Progenitor cell of endocrine pancreas (in vitro differentiated cells): ENCODE results near the gene CATSPERZ. TPM values are rescaled to one million over a fixed set of nuclear protein-coding genes. Genes with fewer than 3 reads are reported as not detected.

ENCODE experiments used
- DNase-seq: peaks from one replicate; pipeline ENCODE4 v3.0.0; 2021; ENCODE audit warnings: low spot score; ENCODE audit not compliant: unreplicated experiment
- H3K27ac Mint-ChIP-seq: 2 replicates; pipeline ENCODE4 v1.8.0; 2021; ENCODE audit warnings: mild to moderate bottlenecking, moderate library complexity, mixed read lengths
- H3K27me3 Mint-ChIP-seq: 2 replicates; pipeline ENCODE4 v1.8.0; 2021; ENCODE audit warnings: mixed read lengths
- H3K36me3 Mint-ChIP-seq: 2 replicates; pipeline ENCODE4 v1.8.0; 2022; ENCODE audit warnings: mixed read lengths; ENCODE audit not compliant: insufficient read depth
- H3K4me1 Mint-ChIP-seq: 2 replicates; pipeline ENCODE4 v1.8.0; 2021; ENCODE audit warnings: low read depth, mixed read lengths
- H3K4me3 Mint-ChIP-seq: 2 replicates; pipeline ENCODE4 v1.8.0; 2021; ENCODE audit warnings: low read depth, mild to moderate bottlenecking, moderate library complexity, mixed read lengths
- H3K9me3 Mint-ChIP-seq: 2 replicates; pipeline ENCODE4 v1.8.0; 2021; ENCODE audit warnings: low read depth, mixed read lengths
- total RNA-seq: library from RNA; stranded (reverse); gene quantifications from 2 replicates; pipeline ENCODE4 v1.2.1, GENCODE V29; 2021
- TF ChIP-seq, protein P1 (sequence below): fragments of 200-600 bp; sonication (generic); IDR thresholded peaks from one replicate; pipeline ENCODE4 v1.5.0; 2021; ENCODE audit warnings: antibody characterized with exemption, mild to moderate bottlenecking; ENCODE audit not compliant: unreplicated experiment

CATSPERZ gene
- total RNA-seq, 1 donor from 2014 or later = not detected

- no peaks in the 10 kb centered on the region for H3K4me1 Mint-ChIP-seq
- no peak overlapping the region for H3K4me3 Mint-ChIP-seq
- H3K27ac Mint-ChIP-seq = no peak overlapping the region
- TF ChIP-seq, protein P1, sequence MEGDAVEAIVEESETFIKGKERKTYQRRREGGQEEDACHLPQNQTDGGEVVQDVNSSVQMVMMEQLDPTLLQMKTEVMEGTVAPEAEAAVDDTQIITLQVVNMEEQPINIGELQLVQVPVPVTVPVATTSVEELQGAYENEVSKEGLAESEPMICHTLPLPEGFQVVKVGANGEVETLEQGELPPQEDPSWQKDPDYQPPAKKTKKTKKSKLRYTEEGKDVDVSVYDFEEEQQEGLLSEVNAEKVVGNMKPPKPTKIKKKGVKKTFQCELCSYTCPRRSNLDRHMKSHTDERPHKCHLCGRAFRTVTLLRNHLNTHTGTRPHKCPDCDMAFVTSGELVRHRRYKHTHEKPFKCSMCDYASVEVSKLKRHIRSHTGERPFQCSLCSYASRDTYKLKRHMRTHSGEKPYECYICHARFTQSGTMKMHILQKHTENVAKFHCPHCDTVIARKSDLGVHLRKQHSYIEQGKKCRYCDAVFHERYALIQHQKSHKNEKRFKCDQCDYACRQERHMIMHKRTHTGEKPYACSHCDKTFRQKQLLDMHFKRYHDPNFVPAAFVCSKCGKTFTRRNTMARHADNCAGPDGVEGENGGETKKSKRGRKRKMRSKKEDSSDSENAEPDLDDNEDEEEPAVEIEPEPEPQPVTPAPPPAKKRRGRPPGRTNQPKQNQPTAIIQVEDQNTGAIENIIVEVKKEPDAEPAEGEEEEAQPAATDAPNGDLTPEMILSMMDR = no peak
- DNase-seq = no peak
- no peaks in the 10 kb centered on the region for H3K36me3 Mint-ChIP-seq
- H3K9me3 Mint-ChIP-seq = no peaks in the 10 kb centered on the region
- H3K27me3 Mint-ChIP-seq = peaks cover 30% of the 10 kb centered on the region
These were observed 42.9 kb downstream of the CATSPERZ start for GRCh38 chr11:64342869-64343745.

DNA sequence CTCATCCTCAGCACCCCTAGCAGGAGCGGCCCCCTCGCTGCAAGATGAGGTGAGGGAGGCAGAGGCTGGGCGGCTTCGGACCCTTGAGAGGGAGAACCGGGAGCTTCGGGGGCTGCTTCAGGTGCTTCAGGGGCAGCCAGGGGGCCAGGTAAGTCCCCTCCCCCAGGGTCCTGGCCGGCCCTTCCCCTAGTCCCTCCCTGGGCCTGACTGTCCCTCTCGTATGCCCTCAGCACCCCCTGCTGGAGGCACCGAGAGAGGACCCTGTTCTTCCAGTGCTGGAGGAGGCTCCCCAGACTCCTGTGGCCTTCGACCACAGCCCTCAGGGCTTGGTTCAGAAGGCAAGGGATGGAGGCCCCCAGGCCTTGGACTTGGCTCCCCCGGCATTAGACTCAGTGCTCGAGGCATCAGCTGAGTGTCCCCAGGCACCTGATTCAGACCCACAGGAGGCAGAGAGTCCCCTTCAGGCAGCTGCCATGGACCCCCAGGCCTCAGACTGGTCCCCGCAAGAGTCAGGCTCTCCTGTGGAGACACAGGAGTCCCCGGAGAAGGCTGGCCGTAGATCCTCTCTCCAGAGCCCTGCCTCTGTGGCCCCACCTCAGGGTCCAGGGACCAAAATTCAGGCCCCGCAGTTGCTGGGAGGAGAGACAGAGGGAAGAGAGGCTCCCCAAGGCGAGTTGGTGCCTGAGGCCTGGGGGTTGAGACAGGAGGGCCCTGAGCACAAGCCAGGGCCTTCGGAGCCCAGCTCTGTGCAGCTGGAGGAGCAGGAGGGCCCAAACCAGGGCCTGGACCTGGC is 43.8 kb downstream of the CATSPERZ start:
- no peak overlapping the region for H3K27ac Mint-ChIP-seq

GRCh38 chr11:64344787-64345186 is 44.6 kb downstream of the CATSPERZ start:
- Mint-ChIP-seq H3K9me3 (no peaks in the 10 kb centered on the region), H3K4me1 (no peaks in the 10 kb centered on the region), H3K36me3 (no peaks in the 10 kb centered on the region), H3K4me3 (no peak overlapping the region), H3K27ac (no peak overlapping the region), H3K27me3 (peaks cover 17% of the 10 kb centered on the region)
- DNase-seq = no peak
- TF ChIP-seq, protein P1 = no peak

More for the DNA sequence above, 43.8 kb downstream of the CATSPERZ start:
- Mint-ChIP-seq H3K27me3 (peaks cover 26% of the 10 kb centered on the region), H3K4me3 (no peak overlapping the region), H3K9me3 (no peaks in the 10 kb centered on the region), H3K4me1 (no peaks in the 10 kb centered on the region), H3K36me3 (no peaks in the 10 kb centered on the region)
- DNase-seq = no peak
- TF ChIP-seq, protein P1 = peak; percentile 32

DNA sequence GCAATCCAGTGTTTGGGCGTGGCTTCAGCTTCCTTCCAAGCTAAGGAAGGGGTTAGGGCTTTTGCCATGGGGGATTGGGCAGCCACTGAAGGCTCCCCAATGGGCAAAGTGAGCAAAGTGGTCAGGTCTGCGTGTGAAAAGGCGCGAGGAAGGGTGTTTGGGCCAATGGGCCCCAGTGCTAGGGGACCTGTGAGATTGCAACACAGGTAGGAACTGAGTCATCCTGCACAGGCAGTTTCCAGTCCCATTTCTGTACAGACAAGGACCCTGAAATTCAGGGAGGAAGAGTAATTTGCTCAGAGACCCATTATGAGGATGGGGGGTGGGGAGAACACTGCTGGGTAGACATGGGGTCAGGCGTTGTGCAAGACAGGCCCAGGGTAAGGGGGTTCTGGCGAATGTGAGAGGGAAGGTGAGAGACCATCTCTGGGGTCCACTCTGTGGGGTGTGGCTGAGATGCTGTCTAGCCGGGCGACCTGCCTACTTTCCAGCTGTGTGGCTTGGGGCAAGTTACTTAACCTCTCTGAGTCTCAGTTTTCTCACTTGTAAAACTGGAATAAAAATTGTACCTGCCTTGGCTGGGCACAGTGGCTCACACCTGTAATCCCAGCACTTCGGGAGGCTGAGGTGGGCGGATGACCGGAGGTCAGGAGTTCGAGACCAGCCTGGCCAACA is 47.2 kb downstream of the CATSPERZ start:
- no peak for DNase-seq
- H3K27me3 Mint-ChIP-seq = peaks cover 3% of the 10 kb centered on the region
- no peaks in the 10 kb centered on the region for H3K36me3 Mint-ChIP-seq
- TF ChIP-seq, protein P1 = no peak
- no peaks in the 10 kb centered on the region for H3K4me1 Mint-ChIP-seq
- no peaks in the 10 kb centered on the region for H3K9me3 Mint-ChIP-seq
- no peak overlapping the region for H3K27ac Mint-ChIP-seq
- H3K4me3 Mint-ChIP-seq = no peak overlapping the region
